MM.1S (cell line): ENCODE data around the gene KCNMA1.

Experiments
- CTCF ChIP-seq: fragments of 300-600 bp; sonication (generic); IDR thresholded peaks from 2 replicates; pipeline ENCODE4 v1.5.1; 2016; ENCODE audit warnings: antibody characterized with exemption, low read length, mixed read lengths
- EZH2 ChIP-seq: fragments of 300-600 bp; sonication (generic); optimal IDR thresholded peaks from 2 replicates; pipeline ENCODE3; 2017; ENCODE audit warnings: low read depth, mild to moderate bottlenecking, antibody characterized with exemption, low read length, mixed read lengths
- EZH2phosphoT487 ChIP-seq: fragments of 300-600 bp; sonication (generic); IDR thresholded peaks from 2 replicates; pipeline ENCODE4 v1.6.1; 2018; ENCODE audit warnings: antibody characterized with exemption, low read length

DNA sequence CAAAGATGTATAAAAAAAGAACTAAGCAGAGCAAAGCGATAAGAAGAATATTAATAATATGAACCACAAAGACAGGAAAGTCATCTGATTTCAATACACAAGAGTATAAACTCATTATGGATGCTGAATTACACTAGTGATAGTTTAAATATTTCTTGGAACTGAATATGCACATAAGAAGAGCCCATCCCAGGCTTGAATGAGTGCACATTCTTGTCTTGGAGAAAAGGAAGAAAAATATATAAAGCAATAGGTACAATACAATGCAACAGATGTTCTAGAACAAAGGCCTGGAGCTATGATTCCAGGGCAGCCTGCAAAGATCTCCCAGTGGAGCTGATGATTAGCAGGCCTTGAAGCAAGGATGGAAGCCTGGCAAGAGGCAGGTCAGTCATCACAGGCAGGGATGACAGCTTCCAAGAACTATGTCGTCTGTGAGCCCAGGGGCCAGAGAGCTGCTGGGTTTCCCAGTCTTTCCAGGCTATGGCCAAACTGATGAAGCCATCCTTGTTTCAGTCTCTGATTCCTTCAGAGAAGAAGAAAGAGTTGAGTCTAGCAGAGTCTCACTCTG, 277.6 kb downstream of the KCNMA1 start:
- TF ChIP-seq EZH2phosphoT487 (no peak), CTCF (no peak), EZH2 (no peak)
